Gastroesophageal sphincter (tissue), 3 donors: ENCODE results near the gene SYT1.

Experiments used
- CTCF ChIP-seq, 4 experiments: fragments of 200-600 bp in 2 of 4; fragments of 450-650 bp in 2 of 4; sonication (generic) in 1 of 4; IDR thresholded peaks; one replicate each; pipeline ENCODE4 v1.5.1; 2017 to 2019; ENCODE audit warnings: antibody characterized with exemption in 4 of 4, mild to moderate bottlenecking in 2 of 4, moderate library complexity in 2 of 4
- EP300 ChIP-seq: sonication (generic); formaldehyde crosslinking; IDR thresholded peaks from one replicate; pipeline ENCODE4 v1.6.1; 2017; ENCODE audit warnings: antibody characterized with exemption, mild to moderate bottlenecking
- POLR2A ChIP-seq, 2 donors: fragments of 450-650 bp; IDR thresholded peaks; one replicate each; pipeline ENCODE4 v1.6.1; 2017; ENCODE audit warnings: antibody characterized with exemption in 2 of 2, mild to moderate bottlenecking in 2 of 2, moderate library complexity in 1 of 2

DNA sequence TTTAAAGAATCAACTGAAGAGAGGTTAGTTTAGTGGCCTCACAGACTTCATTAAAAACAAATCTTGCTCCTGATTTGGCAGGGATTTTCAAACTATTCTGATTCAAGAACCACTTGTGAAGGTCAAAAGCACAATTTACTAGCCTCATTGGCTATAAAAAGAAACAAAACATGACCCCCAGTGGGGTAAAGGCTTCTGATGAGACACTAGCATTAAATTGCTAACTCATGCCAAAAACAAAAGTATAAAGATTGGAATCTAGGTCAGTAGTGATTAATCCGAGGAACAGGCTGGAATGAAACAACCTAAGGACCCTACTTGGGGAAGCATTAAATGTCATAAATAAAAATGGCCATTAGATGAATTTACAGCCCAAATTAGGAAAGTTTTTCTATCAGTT is 513.9 kb downstream of the SYT1 start:
- TF ChIP-seq POLR2A (IDR thresholded peaks at IDR 0.05) = no peak
- no peak for TF ChIP-seq CTCF (IDR thresholded peaks at IDR 0.05)
- no peak for TF ChIP-seq EP300
